GM12892 (cell line): Measurements from ENCODE around the gene KIF19.

Source experiments
- POLR2A ChIP-seq: IDR thresholded peaks from 2 replicates; pipeline ENCODE4 v1.6.1; 2011; ENCODE audit warnings: low read depth, low read length, control low read depth
- POLR2AphosphoS5 ChIP-seq: IDR thresholded peaks from 2 replicates; pipeline ENCODE4 v1.6.1; 2011; ENCODE audit warnings: low read depth, low read length, control low read depth
- TAF1 ChIP-seq: IDR thresholded peaks from 2 replicates; pipeline ENCODE4 v1.6.1; 2011; ENCODE audit warnings: low read depth, mild to moderate bottlenecking, control low read depth, low read length, borderline replicate concordance

- TF ChIP-seq POLR2A: no peak
- no peak for TF ChIP-seq POLR2AphosphoS5
- no peak for TF ChIP-seq TAF1
Measured at GRCh38 chr17:74288785-74289184, 37.2 kb upstream of the KIF19 start.
